Thyroid gland (tissue), 4 donors: Measurements from ENCODE around the gene SLITRK2.

Source experiments
- CTCF ChIP-seq, 6 experiments: fragments of 200-600 bp in 3 of 6; fragments of 450-650 bp in 3 of 6; sonication (generic) in 3 of 6; IDR thresholded peaks; one replicate each; pipeline ENCODE4 v1.5.1; 2016 to 2019; ENCODE audit warnings: antibody characterized with exemption in 6 of 6, mild to moderate bottlenecking in 2 of 6, inconsistent platforms in 1 of 6, moderate library complexity in 1 of 6
- POLR2A ChIP-seq, 2 donors: fragments of 450-650 bp; IDR thresholded peaks; one replicate each; pipeline ENCODE4 v1.6.1; 2017; ENCODE audit warnings: antibody characterized with exemption in 2 of 2, mild to moderate bottlenecking in 2 of 2, moderate library complexity in 1 of 2

DNA sequence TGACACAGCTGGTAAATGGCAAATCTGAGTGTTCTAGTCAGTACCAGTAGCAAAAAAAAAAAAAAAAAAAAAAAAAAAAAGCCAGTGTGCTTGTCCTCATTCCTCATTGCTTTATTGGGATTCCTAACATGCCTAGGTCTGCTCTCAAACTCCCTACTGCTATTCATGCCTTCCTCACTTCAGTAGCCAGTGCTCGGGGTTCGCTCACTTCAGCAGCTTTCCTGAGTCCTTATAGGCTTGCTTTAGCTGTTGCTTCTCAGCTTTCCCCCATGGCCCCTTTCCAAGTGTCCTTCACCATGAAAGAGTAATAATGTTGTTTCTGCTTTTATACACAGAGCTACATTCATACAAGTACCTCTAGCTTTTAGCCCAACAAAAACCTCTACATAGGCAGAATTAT is 30.8 kb downstream of the SLITRK2 start:
- TF ChIP-seq CTCF (IDR thresholded peaks at IDR 0.05) = no peak
- no peak for TF ChIP-seq POLR2A (IDR thresholded peaks at IDR 0.05)
